Fibroblast of skin of left biceps (primary cell): ENCODE results near the gene MARF1.
"Not testable (repeated sequence)": the region's sequence is repeated elsewhere in the genome, so short reads cannot be mapped to it uniquely, and the experiment has no call there.

ENCODE experiments used
- DNase-seq, 2 experiments: peaks; one replicate each; pipeline ENCODE4 v3.0.0-alpha.2; 2013; ENCODE audit warnings: low read depth in 2 of 2

The MARF1 gene

DNA sequence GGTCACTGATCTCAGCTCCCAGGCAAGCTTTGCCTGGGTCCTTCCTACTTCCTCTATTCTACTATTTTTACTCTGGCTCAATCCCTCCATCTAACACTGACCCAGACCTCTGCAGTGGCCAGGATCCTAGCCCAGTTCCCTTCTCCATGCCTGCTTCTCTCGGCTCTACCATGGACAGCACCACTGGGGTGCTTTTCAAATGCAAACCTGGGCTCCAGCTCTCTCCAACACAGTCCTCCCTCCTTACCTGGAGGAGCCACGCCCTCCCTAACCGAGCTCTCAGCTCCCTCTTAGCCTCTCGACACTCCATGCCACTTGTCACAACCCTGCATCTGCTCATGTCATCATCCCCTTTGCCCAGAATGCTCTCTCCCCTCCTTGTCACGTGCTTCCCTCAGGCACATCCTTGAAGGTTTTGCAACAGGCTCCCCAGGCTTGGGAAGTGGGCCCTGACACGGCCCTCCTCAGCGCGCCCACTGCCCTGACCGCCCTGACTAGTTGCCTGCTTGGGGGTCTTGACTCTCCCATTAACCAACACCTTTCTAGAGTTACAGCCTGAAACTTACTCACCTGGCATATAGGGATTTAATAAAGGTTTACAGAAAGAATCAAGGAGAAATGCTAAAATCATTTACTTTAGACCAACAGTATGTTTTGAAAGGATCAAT is 41.6 kb downstream of the MARF1 start:
- no peak for DNase-seq

DNA sequence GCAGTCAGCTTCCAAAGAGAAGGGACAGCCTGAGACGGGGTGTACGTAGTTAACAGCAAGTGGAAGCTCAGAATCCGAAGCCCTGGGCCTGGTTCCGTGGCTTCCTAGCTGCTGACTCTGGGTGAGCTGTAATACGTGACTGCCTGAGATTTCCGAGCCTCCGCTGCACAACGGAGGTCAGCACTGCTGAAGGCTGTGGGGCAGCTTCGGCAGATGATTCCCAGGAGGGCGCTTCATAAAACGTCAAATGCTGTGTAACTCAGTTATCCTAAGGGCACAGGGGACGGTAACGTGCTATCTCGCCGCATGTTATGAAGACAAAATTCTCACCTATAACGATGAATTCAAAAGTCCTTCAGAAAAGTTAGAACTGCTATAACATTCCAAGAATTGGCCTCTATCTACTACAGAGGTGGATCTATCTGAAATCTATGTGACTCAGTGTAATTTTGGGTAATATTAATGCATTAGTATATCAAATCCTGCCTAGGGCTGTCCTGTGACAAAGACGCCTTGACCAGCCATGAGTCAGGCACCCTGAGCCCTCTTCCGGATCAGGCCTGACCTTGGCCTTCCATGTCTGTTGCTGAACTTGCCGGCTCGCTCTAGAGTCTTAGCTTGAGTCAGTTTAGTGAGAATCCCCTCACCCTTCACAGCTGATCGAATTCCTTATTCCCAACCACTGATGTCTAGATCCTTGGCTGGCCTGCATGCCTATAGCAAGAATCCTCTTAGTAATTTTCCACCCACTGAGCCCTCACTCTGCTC is 43.5 kb downstream of the MARF1 start:
- DNase-seq = no peak

DNA sequence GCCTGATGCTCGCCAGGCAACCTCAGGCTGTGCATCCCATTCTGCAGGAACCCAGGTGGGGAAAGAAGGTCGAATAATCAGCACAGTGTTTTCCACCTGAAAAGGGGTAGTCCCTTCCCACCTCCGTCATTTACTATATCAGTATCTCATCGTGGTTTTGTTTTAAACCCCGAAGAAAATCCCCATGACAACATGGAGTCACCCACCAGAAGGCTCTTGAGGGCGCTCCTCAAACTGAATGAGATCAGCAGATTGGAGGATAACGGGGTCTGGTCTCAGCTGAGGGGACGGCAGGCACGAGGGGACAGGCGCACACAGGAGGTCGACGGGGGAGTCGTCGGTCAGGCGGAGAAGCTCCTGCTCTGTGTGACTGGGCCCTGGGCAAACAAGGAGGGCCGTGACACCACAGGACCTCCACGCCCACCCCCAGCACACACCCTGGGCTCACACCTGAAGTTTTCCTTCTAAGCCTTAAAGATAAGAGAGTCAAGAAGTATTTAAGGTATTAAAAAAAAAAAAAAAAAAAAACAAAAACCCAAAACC is 44.2 kb downstream of the MARF1 start:
- DNase-seq = no peak

DNA sequence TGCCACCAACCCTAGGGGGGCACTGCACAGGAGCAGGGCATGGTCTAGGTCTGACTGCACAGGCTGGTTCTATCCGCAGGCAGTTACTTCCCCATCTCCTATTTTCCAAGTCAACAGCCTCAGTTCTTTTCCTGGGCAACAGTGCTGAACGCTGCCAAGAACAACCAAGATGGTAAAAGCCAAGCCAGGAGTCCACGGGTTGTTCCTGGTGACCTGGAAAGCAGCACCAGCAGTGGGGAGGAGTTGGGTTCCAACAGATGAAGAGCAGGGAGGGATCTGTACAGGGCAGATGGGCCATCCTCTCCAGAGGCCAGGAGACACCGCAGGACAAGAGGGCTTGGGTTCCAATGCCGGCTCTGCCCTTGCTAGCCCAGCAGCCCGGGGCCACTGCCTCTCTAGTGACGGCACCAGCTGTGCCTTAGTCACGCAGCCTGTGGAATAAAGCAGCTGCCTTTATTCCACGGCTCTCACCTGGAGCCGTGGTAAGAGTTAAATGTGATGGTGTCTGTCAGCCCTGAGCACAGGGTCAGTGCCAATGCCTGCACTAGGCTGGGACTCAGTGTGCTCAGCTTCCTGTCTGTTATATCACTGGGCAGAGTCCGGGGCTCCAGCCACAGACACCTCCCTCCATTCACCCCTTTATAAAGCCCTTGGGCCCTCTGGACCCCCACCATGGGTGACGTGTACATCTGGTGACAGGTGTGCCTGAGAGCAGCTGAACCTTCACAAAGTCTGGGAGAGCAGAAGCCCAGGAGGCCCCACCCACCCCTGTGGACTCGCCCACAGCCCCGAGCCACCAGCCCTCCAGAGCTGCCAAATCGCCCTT is 44.9 kb downstream of the MARF1 start:
- DNase-seq = no peak

DNA sequence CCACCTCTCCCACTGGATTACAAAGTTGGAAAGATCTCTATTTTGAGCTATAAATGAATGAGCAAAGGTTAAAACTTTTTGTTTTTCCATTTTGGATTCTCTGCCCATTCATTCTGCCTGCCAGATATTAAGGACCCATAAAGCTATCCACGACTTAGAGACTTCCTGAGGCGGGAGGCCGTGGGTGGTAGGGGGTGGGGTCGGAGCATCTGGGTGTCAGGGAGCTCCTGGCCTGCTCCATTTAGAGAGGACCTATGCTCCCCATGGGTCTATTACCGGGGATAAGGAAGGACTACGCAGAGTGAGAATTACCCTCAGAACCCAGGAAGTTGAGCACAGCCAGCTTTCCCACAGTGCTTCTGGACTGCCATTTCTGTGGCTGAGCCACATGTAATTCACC is 45.8 kb downstream of the MARF1 start:
- no peak for DNase-seq

DNA sequence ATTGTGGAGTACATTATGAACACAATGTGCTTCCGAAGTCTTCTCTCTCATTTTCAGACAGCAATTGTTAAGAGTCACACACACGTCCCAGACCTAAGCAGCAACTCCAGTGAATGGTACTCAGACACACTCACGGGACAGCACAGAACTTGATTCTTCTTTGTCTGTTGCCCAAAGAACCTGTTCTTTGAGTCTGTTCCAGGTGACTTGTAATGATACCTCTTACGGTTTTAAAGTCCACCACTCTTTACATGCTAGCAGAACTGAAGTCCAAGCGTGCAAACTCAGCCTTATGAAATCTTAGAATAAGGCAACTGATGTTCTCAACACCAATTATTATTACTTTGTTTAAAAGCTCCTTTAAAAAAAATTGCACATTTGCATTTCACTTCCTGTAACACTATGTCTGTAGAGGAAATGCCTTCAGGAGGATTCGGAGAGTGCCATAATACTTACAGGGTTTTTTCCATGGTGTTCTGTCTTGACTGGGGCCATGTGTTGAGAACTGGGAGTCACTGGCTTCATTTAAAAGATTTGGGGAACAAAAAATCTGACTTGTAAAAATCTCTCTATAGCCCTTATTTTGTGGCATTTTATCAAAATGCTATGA is 48.1 kb downstream of the MARF1 start:
- DNase-seq = no peak

DNA sequence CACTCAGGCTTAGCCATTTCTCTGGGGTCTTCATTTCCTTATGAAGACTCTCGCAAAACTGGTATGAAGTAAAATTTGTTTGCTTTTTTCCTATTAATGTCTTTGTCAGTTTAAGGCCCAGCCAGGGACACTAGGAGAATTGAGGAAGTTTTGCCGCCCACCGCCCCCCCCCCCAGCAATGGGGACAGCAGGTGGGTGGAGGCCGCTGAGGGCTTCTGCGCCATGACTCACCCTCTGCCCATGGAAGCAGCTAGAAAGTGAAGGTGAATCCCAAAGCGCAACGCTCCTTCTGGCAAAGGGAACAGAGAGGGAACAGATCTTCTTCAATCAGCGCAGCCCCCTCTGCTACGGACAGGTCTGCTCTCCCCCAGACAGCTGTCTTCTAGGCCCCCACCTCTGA is 49.7 kb downstream of the MARF1 start:
- no peak for DNase-seq

DNA sequence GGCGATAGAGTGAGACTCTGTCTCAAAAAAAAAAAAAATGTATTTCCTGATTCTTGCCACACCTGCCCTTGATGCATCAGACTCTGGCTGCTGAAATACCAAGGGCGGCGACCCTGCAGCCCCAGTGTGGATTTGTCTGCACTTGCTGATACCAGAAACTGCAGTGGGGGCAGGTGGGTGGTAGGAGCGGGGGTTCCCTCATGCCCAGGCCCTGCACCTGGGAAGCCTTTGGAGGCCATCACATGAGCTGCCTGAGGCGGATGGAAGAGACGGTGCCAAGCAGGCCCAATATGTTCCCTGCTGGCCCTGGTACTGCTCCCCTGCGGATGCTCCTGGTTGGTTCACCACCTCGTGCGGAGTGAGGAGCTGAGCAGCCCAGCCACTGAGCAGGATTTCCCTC is 50.6 kb downstream of the MARF1 start:
- no peak for DNase-seq

DNA sequence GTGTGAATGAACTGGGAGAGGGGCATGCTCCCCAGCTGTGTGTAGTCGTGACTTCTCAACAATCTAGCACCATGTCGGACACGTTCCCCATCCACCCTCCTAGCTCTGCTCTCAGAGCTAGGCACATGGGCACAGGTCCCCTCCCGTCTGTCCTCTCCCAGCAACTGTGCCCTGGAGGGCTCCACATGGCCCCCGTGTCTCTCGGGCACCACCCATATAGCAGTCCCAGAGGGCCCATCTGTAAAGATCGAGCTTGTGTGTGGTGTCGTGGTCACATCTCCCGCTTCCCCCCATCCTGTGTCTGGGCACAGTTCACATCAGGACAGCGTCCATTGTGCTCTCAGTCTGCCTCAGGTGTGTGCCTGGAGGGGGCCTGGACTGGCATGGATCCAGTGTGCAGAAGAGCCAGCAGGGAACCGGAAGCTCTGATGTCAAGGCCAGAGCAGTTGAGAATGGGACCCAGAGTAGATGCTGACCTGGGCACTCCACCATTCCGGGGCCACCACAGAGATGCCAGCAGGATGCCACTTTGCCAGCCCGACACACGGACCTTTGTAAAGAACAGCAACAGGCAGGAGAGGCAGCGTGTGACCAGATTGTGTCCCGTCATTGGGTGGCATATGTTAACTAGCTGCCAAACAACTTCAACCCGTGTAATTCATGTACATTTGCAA is 55.7 kb downstream of the MARF1 start:
- DNase-seq = no peak

DNA sequence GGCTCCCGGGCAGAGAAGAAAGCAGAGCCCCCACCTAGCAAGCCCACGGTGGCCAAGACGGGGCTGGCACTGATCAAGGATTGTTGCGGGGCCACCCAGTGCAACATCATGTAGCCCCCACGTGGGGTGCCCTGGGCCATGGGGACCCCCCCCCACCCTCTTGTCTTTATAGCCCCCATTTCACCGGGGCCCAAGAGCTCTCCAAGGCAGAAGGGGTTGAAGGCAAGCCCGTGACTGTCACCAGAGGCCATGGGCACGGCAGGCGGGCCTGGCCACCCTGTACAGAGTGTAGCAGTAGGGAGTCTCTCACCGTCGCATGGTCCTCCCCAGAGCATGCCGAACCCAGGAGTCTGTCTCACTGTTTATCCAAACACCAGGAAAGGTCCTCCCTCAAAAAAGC is 56.2 kb downstream of the MARF1 start:
- DNase-seq = no peak

DNA sequence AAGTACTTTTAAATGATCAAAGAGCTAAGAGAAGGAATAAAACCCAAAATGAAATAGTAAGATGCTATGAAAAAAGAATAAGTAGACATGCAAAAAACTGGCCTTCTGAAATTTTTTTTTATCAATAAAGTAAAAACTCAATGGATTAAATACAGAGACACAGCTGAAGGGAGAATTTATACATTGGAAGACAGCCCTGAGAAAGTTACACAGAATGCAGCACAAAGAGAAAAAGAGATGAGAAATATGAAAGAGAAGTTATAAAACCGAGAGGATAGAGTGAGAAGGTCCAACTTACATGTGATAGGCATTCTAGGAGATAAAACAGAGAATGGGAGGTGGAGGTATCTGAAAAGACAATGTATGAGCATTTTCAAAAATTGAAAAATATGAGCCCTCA is 57.0 kb downstream of the MARF1 start:
- no peak for DNase-seq

DNA sequence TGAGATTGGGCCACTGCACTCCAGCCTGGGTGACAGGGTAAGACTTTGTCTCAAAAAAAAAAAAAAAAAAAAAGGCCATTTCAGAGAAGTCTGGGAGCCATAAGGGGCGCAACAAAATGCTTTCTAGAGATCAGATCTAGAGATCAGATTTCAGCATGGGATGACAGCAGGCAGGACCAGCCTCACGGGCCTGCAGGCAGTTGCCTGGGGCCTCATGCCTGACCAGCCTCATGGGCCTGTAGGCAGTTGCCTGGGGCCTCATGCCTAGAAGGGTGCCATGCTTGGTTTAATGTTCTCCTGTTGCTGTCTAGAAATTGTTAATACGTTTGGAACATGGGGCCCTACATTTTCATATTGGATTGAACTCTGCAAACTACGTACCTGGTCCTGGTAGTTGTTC is 59.4 kb downstream of the MARF1 start:
- no peak for DNase-seq

DNA sequence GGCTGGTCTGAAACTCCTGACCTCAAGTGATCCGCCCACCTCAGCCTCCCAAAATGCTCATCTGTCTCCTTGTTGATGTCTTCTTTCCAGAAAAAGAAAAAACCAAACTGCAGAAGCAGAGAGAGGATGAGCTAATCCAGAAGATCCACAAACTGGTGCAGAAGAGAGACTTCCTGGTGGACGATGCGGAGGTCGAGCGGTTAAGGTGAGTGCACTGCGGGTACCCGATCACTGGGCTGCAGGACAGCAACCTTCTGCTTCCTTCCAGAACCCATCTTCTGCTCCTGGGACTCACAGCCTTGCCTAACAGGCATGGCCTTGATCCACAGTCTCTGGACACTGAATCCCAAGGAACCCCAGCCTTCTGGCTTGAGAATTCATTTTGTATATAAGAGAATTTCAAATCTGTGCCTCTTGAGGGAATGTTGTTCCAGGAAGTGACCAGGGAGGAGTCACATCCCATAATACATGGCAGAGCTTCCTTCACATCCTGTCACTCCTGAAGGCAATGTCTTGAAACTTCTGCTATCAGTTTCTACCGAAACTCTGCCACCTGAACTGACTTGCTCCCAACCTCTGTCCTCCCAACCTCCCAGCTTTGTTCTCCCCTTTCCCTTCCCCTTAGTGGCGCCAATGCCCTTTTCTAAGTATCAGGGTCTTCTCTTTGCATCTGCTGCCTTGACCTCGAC is 61.7 kb downstream of the MARF1 start:
- DNase-seq = no peak

DNA sequence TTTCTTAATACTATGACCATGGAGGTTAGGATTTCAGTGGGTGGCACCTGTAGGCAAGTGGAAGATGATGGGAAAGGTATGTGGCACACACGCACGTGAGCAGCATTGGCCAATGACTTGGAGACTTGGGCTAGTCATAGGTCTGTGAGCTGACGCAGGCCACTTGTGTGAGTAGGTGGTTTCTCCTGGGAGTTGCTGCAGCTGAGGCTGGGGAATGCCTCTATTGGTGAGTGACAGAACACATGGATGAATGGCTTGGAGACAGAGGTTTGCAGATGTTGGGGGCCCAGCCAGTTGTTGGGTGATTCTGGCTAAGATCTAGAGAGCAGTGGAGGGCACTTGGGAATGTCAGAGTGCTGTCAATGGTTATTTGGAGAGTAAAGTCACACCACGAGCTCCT is 64.1 kb downstream of the MARF1 start:
- no peak for DNase-seq

DNA sequence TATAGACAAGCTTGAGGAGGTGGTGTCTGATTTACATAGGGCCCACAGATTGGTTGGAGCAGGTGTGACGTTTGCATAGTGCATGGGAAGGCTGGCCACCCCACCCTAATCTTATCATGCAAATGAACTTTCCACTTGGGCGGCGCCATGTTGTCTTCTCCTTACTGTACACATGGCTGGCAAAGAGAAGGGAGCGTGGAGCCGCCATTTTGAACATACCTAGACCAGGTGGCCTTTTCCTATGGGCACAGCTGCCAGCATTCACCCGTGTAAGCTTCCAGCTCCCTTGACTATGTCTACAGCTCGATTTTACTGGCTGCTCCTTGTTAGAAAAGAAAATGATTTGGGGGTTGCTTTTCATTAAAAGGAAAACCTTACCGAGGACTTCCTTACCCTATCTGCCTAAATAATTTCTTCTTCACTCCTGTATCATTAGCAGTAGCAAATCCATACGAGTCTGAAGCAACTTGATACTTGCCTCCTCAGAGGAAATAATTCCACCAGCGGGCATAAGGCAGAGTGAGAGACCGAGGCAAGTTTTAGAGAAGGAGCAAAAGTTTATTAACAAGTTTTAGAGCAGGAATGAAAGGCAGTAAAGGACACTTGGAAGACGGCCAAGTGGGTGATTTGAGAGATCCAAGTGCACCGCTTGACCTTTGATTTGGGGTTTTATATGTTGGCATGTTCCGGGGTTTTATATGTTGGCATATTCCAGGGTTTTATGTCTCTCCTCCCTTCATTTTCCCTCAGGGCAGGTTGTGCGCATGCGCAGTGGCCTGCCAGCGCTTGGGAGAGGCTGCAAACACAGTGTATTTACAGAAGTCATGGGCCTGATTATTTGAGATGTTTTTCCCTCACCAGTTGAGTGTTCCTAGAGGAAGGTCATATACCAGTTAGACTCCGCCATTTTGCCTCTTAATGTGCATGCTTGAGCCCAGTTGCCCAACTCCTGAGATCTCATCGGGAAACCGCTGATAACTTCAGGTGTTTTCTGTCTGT is 65.7 kb downstream of the MARF1 start:
- no peak for DNase-seq

DNA sequence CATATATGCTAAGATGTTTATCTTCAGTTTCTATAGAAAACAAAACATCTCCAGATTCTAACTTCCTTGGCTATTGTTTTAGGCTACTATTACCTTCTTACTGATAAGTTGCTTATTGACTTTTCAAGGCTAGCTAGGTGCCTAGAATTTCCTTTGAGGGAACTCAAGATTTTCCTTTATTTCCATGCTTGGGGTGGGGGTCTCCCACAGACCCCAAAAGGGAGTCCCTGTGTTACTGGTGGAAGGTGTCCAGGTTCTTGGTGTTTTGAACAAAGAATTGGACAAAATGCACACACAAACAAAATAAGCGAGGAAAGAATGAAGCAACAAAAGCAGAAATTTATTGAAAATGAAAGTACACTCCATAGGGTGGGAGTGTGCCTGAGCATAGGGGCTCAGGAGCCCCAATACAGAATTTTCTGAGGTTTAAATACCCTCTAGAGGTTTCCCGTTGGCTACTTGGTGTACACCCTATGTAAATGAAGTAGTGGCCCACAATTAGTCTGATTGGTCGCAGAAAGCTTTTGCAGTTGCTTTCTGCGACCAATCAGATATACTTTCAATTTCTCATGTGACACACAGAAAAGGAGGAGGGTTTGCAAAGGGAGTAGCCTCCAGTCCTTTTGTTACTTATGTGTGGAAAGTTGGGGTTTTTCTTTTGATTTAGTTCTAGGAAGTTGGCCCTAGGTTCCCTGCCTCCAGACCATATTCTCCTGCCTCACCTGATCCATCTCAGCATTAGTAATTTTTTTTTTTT is 67.5 kb downstream of the MARF1 start:
- DNase-seq = no peak

DNA sequence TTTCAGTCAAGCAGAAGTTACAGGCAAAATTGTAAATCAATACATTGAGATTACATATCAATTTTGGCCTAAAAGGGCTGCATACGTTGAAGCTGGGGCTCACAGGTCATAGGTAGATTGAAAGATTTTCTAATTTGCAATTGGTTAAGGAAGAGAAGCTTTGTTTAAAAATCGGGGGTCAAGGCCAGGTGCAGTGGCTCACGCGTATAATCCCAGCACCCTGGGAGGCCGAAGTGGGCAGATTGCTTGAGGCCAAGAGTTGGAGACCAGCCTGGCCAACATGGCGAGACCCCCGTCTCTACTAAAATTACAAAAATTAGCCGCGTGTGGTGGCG is 68.4 kb downstream of the MARF1 start:
- no peak for DNase-seq

DNA sequence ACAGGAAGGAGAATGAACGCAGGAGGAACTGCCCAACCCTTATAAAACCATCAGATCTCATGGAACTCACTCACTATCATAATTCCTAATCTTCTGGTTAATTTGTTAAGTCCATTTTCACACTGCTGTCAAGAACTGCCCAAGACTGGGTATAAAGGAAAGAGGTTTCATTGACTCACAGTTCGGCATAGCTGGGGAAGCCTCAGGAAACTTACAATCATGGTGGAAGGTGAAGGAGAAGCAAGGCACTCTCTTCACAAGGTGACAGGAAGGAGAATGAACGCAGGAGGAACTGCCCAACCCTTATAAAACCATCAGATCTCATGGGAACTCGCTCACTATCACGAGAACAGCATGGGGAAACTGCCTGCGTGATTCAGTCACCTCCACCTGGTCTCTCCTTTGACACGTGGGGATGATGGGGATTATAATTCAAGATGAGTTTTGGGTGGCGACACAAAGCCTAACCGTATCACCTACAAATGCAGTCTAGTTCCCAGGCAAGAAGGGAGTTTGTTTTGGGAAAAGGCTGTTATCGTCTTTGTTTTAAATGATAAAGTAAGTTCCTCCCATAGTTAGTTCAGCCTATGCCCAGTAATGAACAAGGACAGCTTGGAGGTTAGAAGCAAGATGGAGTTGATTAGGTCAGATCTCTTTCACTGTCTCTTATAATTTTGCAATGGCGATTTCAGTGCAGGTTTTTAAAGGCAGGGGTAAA is 68.9 kb downstream of the MARF1 start:
- not testable (repeated sequence) for DNase-seq
